SK-N-SH treated with all-trans-retinoic acid at 6 μM for 48 hours (cell line): ENCODE data around the gene AKNA.

ENCODE experiments used
- ARNTL ChIP-seq: fragments of 450-650 bp; formaldehyde crosslinking; IDR thresholded peaks from 2 replicates; pipeline ENCODE4 v1.5.0; 2020; ENCODE audit warnings: low read depth, mild to moderate bottlenecking, moderate library complexity, borderline replicate concordance
- CREB5 ChIP-seq: fragments of 250-450 bp; sonication (Bioruptor Pico); IDR thresholded peaks from 2 replicates; pipeline ENCODE4 v1.5.1; 2020; ENCODE audit warnings: low read depth, mild to moderate bottlenecking, moderate library complexity
- CSDC2 ChIP-seq: fragments of 250-450 bp; sonication (Bioruptor Pico); IDR thresholded peaks from 2 replicates; pipeline ENCODE4 v1.5.0; 2020; ENCODE audit warnings: mild to moderate bottlenecking, moderate library complexity
- CSRNP3 ChIP-seq: fragments of 250-450 bp; sonication (Bioruptor Pico); IDR thresholded peaks from 2 replicates; pipeline ENCODE4 v1.5.1; 2021; ENCODE audit warnings: mild to moderate bottlenecking, moderate library complexity
- ESRRG ChIP-seq: fragments of 250-450 bp; sonication (Bioruptor Pico); IDR thresholded peaks from 2 replicates; pipeline ENCODE4 v1.6.1; 2021; ENCODE audit warnings: mild to moderate bottlenecking
- ISL1 ChIP-seq: fragments of 250-450 bp; sonication (Bioruptor Pico); IDR thresholded peaks from 2 replicates; pipeline ENCODE4 v2.1.2; 2022; ENCODE audit warnings: mild to moderate bottlenecking, moderate library complexity
- PATZ1 ChIP-seq: fragments of 250-450 bp; sonication (Bioruptor Pico); IDR thresholded peaks from 2 replicates; pipeline ENCODE4 v1.8.0; 2020; ENCODE audit warnings: mild to moderate bottlenecking, moderate library complexity, borderline replicate concordance
- POU6F1 ChIP-seq: fragments of 250-450 bp; sonication (Bioruptor Pico); IDR thresholded peaks from 2 replicates; pipeline ENCODE4 v1.8.0; 2021; ENCODE audit warnings: low read depth, mild to moderate bottlenecking, moderate library complexity, borderline replicate concordance
- RARB ChIP-seq: fragments of 250-450 bp; sonication (Bioruptor Pico); IDR thresholded peaks from 2 replicates; pipeline ENCODE4 v1.8.0; 2021; ENCODE audit warnings: mild to moderate bottlenecking, moderate library complexity
- SNAI2 ChIP-seq: fragments of 250-450 bp; sonication (Bioruptor Pico); IDR thresholded peaks from 2 replicates; pipeline ENCODE4 v1.5.0; 2020; ENCODE audit warnings: mild to moderate bottlenecking, moderate library complexity
- TOX ChIP-seq: fragments of 250-450 bp; sonication (Bioruptor Pico); IDR thresholded peaks from 2 replicates; pipeline ENCODE4 v1.8.0; 2021; ENCODE audit warnings: mild to moderate bottlenecking, moderate library complexity, borderline replicate concordance
- TSHZ2 ChIP-seq: fragments of 250-450 bp; sonication (Bioruptor Pico); IDR thresholded peaks from 2 replicates; pipeline ENCODE4 v1.5.0; 2020; ENCODE audit warnings: mild to moderate bottlenecking, moderate library complexity
- ZFP3 ChIP-seq: fragments of 250-450 bp; sonication (Bioruptor Pico); IDR thresholded peaks from 2 replicates; pipeline ENCODE4 v1.5.0; 2020; ENCODE audit warnings: mild to moderate bottlenecking, moderate library complexity
- ZNF8 ChIP-seq: fragments of 450-650 bp; formaldehyde crosslinking; IDR thresholded peaks from 2 replicates; pipeline ENCODE4 v1.5.0; 2020; ENCODE audit warnings: mild to moderate bottlenecking, moderate library complexity

GRCh38 chr9:114285166-114285867 lies 102.5 kb downstream of the AKNA start:
- TF ChIP-seq PATZ1 (peak; percentile 92; the same call in 1 of the 2 replicates), ARNTL (CRISPR knock-in tag) (no peak), ZFP3 (CRISPR knock-in tag) (no peak), ZNF8 (CRISPR knock-in tag) (no peak), TOX (no peak), CSRNP3 (CRISPR knock-in tag) (no peak), ISL1 (no peak), SNAI2 (no peak), CREB5 (CRISPR knock-in tag) (no peak), CSDC2 (no peak), ESRRG (CRISPR knock-in tag) (no peak), RARB (CRISPR knock-in tag) (no peak), TSHZ2 (CRISPR knock-in tag) (no peak), POU6F1 (CRISPR knock-in tag) (no peak)
